Peyer's patch (tissue), 4 donors: ENCODE data around the gene AKR1B1.
"Not testable (repeated sequence)": the region's sequence is repeated elsewhere in the genome, so short reads cannot be mapped to it uniquely, and the experiment has no call there.

Experiments
- CTCF ChIP-seq, 6 experiments: fragments of 450-650 bp in 4 of 6; fragments of 200-600 bp in 2 of 6; sonication (generic) in 1 of 6; IDR thresholded peaks; one replicate each; pipeline ENCODE4 v1.5.1; 2017 to 2019; ENCODE audit warnings: antibody characterized with exemption in 6 of 6, mild to moderate bottlenecking in 3 of 6, moderate library complexity in 1 of 6
- POLR2A ChIP-seq, 2 donors: fragments of 450-650 bp; IDR thresholded peaks; one replicate each; pipeline ENCODE4 v1.5.1; 2017; ENCODE audit warnings: antibody characterized with exemption in 2 of 2, mild to moderate bottlenecking in 2 of 2, moderate library complexity in 2 of 2

DNA sequence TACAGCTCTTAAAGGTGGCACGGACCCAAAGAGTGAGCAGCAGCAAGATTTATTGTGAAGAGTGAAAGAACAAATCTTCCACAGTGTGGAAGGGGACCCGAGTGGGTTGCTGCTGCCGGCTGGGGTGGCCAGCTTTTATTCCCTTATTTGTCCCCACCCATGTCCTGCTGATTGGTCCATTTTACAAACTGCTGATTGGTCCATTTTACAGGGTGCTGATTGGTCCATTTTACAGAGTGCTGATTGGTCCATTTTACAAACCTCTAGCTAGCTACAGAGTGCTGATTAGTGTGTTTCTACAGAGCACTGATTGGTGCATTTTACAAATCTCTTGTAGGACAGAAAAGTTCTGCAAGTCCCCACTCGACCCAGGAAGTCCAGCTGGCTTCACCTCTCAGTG lies 28.8 kb upstream of the AKR1B1 start:
- TF ChIP-seq CTCF, POLR2A (IDR thresholded peaks at IDR 0.05): not testable (repeated sequence)
